HG03175 (cell line): ENCODE results near the gene REEP1.

Experiments
- ATAC-seq: cut with Tn5 transposase; IDR thresholded peaks from one replicate; pipeline ENCODE4 v1.9.1; 2021; ENCODE audit warnings: mild to moderate bottlenecking, moderate library complexity; ENCODE audit not compliant: unreplicated experiment

Gene REEP1

GRCh38 chr2:86226636-86227520 lies 110.5 kb downstream of the REEP1 start:
- ATAC-seq = no peak

GRCh38 chr2:86226070-86226469 lies 111.4 kb downstream of the REEP1 start:
- ATAC-seq = no peak

GRCh38 chr2:86225581-86225980 lies 111.8 kb downstream of the REEP1 start:
- ATAC-seq = peak; percentile 67

- no peak for ATAC-seq
Observed at GRCh38 chr2:86224645-86225355, 112.6 kb downstream of the REEP1 start.

- no peak for ATAC-seq
Observed at GRCh38 chr2:86223927-86224560, 113.4 kb downstream of the REEP1 start.

GRCh38 chr2:86223140-86223926 lies 114.1 kb downstream of the REEP1 start:
- ATAC-seq = no peak

- ATAC-seq = peak; percentile 46
Observed at GRCh38 chr2:86221066-86221684, 116.3 kb downstream of the REEP1 start.

- ATAC-seq = no peak
Observed at GRCh38 chr2:86219896-86220295, 117.5 kb downstream of the REEP1 start.

- no peak for ATAC-seq
Observed at GRCh38 chr2:86218124-86218523, 119.3 kb downstream of the REEP1 start.

- no peak for ATAC-seq
Observed at GRCh38 chr2:86216575-86217555, 120.6 kb downstream of the REEP1 start.

GRCh38 chr2:86214503-86214832 lies 123.0 kb downstream of the REEP1 start:
- ATAC-seq = no peak

- no peak for ATAC-seq
Observed at GRCh38 chr2:86213699-86214502, 123.5 kb downstream of the REEP1 start.

- ATAC-seq = no peak
Observed at GRCh38 chr2:86213056-86213455, 124.4 kb downstream of the REEP1 start.

- ATAC-seq = no peak
Observed at GRCh38 chr2:86211796-86212188, 125.6 kb downstream of the REEP1 start.

GRCh38 chr2:86211033-86211795 lies 126.2 kb downstream of the REEP1 start:
- no peak for ATAC-seq

GRCh38 chr2:86204458-86204857 lies 133.0 kb downstream of the REEP1 start:
- ATAC-seq = no peak

GRCh38 chr2:86203614-86204013 lies 133.8 kb downstream of the REEP1 start:
- ATAC-seq = no peak

- no peak for ATAC-seq
Observed at GRCh38 chr2:86202702-86203101, 134.7 kb downstream of the REEP1 start.
